Umbilical cord (tissue), 2 donors: ENCODE data around the gene SNCA. TPM values are rescaled to one million over a fixed set of nuclear protein-coding genes. Genes with fewer than 3 reads are reported as not detected.

Experiments used
- DNase-seq: peaks from one replicate; pipeline ENCODE4 v3.0.0-alpha.2; 2015; ENCODE audit warnings: low spot score
- total RNA-seq: library from RNA; depleted of rRNA; stranded (reverse); fragments of >200 nt; gene quantifications from one replicate; pipeline ENCODE4 v1.2.3, GENCODE V29; 2014; ENCODE audit warnings: low replicate concordance; ENCODE audit not compliant: insufficient read depth

SNCA gene
- total RNA-seq, 1 donor from 2014 or later, result 86.4 TPM

DNA sequence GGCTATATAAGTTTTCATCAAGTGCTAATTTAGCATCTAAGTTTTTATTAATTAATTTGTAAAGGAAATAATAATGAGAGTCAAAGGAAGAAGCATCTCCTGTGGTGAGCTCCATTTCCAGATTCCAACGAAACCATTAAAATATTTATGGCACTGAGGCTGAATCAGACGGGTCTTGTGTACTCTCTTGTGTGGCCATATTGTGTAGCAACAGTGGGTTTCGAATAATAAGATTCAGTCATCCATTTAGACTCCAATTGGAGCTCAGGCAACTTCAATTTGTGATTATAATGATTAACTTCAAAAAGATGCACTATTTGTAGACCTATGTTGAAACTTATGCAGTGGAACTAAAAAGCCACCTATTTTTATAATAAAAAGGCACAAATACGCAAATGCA is 82.4 kb downstream of the SNCA start:
- no peak for DNase-seq

DNA sequence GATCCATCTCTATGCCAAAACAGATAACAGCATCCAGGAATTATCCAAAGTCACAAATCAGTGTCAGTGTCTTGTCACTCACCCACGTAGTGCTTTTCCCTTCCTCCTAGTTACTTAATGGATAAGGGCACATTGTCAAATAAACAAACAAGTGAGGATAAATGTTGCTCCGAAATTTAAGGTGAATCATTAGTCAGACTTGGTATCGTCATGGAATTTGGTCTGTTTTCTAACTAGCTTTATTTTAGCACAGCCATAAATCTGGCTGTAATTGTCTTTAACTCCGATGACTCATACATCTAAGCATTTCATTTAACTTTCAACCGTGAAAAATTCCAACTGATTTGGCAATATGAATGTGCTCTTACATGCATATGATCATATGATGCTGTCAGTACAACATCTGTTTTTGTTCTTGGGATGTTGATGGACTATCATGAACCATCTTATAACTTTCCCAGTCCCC is 83.3 kb downstream of the SNCA start:
- DNase-seq, result peak; percentile 87

DNA sequence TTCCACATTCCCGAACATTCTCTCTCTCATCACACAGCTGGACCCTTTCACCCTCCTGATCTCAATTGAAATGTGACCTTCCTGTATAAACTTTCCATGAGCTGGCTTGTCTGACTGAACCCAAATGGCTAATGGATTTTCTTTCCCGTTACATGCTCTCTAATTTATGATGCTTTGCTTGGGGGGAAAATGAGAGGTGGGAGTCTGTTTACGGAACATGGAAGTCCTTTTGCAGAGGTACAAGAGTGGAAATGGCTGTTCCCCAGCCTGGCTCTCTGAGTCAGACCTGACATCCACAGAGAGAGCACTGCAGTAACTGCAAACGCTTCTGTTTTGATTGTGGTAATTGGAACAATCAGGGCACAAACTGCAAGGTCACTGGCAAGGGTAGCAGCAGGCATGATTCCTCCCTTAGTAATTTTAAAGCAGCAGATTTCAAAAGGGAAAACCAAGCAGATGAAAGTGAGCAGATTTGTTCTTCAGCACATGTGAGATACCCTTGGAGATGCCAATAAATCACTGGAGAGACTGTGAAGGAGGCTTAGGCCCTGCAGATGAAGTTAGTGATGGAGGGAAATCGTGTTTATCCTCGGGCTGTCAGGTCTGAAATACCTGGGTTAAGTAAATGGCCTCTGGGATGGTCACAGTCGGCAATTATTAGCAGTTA is 83.9 kb downstream of the SNCA start:
- DNase-seq, result peak; percentile 78

DNA sequence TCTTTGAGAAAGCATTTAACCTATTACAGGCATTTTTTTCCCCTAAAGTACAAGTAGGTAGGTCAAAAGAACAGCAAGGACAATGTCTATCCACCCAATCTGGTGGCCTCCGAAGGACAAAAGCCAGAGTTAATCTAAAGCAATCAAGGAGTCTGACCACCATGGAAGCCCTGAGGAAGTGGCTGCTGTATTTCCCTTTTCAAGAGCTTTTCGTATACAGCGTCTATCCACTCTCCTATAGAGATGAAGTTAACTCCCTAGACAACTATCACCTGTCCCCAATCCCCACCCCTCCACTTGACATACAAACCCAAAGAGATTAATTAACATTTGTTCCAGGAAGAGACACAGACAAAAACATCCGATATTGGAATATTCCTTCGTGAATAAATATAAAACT is 85.5 kb downstream of the SNCA start:
- DNase-seq, result no peak

DNA sequence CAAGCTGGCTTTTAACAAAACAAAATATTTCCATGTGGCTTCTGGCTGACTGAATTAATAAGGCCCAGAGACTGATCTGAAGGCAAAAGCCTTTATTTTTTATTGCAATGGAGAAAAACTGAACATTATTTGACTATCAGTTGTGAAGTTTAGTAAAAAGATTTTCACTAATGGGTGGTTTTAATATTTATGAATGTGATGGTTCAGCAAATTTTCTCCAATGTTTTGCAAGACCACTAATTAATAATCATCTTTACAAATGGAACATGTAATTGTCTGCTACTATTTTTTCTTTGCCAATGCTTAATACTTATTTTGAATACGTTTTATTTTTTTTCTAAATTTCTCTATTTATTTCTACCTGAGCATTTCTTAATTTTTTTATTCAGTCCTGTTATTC is 90.6 kb downstream of the SNCA start:
- no peak for DNase-seq

DNA sequence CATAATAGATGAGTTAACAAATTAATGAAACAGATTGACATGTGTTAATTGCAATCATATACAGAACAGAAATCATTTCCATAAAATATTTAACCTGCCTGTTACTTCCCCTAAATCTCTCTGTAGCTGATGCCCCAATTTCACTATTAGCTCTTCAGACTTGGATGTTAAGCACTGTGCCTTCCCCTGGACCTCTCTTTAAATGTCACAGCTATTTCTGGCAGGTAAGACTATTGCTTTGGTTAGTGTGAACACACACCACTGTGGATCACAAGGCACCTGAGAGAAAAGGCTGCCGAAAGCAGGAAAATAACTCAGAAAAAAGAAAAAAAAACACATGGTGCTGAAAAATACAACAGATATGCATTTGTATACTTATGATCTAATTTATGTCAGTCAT is 91.3 kb downstream of the SNCA start:
- DNase-seq, result no peak

DNA sequence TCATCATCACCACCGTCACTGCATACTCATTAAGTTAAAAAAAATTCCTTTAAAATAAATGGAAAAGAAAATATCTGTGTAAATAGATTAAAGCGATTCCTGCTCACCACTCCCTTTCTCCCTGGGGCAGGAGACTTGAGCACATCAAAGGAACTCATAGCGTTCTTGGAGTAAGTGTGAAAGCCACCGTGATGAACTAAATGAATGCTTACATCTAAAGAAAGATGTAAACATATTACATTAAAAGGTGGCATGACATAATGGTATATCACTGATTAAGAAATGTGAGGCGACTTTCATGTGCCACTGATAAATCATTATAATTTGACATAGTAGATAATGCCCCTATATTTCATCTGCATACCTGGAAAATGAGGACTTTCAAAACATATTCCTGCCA is 92.0 kb downstream of the SNCA start:
- no peak for DNase-seq

DNA sequence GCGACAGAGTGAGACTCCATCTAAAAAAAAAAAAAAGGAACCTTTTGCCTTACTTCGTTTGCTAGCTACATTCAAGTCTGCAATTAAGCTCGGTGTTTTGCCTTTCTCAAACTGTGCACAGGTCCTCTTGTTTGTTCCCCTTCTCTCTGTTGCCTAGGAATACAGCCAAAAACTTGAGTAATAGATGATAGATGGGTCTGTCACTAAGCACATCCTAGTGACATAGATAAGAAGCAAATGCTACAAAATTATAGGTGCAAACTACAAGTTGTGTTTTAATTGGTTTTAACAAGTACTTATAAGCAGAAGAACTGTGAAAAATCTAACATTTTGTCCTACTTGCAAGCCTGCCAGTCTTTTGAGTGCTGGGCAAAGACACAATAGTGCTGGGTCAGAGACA is 95.2 kb downstream of the SNCA start:
- no peak for DNase-seq

DNA sequence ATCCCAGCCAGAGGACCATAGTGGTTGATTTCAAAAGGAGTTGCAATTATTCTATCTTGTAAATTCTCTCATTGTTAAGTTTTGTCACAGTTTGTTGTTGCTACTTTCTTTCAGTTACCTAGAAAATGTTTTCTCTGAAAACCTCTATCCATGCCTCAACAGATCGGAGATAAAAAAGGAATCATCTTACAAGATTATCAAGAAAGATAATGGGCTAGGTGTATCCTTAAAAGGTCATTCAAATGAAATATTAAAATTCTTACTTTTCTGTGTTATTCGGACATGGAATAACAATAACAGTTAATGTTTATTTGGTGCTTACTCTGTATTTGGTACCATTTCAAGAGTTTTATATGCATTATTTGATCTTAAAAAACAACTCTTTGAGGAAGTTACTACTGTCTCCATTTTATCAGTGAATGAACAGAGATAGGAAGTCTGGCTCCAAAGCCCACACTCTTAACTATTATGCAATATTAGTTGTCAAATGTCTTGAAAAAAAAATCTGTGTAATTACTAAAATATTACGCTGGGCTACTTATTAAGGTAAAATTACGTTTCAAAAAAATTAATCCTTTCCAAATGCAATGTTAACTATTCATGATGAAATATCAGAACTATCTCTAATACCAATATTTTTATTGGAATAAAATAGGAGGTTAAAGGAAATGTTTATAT is 97.5 kb downstream of the SNCA start:
- DNase-seq, result no peak

DNA sequence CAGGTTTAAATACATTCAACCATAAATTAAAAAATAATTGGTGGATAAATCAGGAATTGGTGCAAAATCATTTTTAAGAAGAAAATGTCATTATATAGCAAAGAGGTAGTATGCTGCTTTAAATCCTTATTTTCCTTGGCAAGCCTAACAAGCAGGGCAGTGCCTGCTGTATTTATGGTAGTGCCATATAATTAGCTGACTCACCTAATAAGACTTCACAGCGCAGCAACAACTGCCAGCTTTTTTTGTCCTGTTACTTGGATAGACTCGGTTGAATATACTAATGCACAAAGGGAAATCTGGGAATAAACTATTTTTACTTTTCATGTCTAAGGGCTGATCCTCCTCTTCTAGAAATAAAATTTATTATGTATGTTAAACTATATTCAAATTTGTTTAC is 99.1 kb downstream of the SNCA start:
- DNase-seq, result no peak

DNA sequence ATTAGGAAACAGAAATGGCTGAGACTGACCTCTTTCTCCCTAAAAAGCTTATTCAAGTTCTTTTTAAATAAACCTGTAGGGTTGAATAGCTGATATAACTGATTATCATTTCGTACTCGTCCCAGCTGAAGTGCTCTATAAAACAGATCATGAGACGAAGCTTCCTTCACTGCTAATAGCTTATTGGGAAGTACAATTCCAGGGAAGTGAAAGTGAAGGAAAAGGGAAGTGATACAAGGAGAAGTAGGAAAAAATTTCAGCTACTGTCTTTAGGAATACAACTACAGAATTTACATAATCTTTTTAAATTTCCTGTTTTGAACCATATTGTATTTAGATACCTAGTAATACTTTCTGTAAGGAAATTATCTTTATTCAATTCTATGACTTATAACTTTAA is 103.0 kb downstream of the SNCA start:
- peak; percentile 10 for DNase-seq

DNA sequence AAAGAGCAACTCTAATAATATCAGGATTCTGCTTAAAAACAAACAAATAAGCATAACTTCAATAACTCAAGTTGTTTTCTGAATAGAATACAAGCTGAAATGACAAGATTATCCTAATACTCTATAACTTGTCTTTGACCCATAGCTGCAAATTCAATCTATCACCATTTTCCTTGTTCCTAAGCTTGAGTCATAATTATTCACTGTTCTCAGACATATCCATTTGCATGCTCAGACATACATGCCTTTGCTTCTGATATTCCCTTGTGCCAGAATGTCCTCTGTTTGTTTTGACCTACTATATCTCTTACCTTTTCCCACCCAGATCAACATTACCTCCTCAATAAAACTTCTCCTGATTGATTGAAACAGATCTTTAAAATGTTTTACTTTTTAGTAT is 109.7 kb downstream of the SNCA start:
- no peak for DNase-seq

DNA sequence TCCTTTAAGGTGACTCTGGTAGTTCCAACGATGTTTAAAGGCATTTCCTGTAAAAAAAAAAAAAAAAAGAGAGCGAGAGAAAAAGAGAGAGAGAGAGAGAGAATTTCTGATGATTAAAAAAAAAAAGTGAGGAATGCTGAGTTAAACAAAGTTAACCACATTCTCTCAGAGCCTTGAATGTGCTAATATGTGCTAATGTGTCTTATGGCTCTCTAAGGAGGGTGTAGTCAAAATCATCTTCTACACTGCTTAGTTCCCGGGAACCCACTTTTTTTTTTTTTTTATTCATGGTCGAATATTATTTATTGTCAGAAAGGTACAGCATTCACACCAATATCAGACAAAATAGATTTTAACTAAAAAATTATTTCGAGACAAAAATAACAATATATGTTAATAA is 111.7 kb downstream of the SNCA start:
- no peak for DNase-seq

DNA sequence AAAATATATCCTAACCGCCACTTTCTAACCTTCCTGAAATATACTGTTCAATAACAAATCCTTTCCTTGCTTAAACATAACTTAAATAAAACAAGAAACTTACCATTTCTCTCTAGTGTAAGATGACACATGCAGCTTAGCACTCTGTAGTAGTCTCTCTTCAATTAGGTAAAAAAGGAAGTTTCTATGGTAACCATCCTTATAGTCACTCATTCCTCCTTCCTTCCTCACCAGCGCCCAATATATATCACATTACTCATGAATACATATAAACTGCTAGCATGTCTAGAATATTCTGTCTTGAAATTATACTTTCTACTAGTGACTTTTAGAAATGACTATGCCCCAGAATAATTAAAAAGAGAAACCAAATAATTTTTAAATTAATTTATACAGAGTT is 112.2 kb downstream of the SNCA start:
- no peak for DNase-seq

DNA sequence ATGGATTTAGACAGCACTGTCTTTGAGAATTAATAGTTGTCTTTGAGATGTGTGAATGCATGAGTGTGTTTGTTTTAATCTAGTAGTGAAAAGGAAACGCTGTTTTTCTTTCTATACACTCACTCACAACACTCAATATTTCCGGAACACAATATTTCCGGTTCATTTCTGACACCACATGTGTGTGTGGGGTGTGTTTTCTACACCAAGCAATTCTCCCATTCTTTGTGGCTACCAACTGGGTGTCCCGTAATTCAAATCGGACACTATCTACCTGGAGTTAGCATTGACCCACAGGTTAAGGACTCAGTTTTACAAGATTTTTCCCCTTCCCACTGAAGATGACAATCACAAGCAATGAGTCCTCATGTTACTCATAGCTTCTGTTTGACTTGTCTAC is 113.9 kb downstream of the SNCA start:
- DNase-seq, result no peak

DNA sequence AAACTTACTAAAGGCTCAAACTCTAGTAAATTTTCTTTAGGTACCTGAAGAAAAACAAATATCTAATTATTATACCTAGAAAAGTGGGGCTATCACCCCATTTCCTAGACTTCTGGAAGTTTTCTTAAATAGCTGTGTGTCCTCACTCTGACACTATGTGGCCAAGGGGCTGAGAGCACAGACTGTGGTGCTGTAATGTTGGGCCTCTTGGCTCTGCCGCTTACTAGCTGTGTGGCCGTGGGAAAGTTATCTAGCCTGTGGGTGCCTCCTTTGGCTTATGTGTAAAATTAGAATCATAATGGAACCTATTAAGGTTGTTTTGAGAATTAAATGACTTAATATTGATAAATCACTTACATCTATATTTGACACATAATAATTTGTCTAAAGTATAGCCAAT is 114.4 kb downstream of the SNCA start:
- DNase-seq, result no peak

DNA sequence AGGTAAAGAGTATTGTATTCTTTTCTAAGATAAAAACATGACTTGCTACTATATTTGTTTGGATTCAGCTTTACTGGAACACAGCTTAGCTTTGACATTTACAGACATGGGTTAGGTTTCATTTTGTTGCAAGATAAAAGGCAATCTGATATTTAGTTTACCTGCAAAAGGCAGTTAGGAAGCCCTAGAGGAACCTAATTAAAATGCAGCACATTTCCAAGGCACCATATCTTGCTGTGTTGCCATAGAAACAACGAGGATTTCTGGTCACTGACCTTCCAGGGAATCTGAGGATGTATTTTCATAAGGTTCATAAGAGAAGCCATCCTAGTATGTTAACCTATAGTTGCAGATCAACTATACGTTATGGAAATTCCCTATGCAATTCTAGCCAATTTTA is 116.0 kb downstream of the SNCA start:
- no peak for DNase-seq

DNA sequence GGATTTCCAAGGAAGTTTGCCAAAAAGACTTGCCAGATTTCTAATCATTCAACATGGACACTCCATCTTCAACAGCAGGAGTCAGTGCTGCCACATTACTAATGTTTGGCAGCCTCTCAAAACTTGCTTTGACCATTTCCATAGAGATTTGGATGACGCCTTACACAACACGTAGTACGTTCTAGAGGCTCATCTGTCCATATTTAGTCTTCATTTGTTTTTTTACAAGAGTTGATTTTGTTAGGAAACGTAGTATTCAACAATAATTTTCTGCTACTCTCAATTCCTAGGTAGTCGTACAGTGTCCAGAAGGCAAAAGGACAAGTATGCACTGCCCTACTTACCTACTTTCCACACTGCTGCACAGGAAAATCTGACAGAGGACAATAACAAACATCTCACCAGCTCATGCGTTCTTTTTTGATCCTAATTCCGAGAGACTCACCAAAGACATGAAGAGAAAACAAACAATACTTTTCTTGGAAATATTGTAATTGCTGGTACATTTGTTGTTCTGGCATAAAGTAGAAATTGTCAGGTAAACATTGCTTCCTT is 117.3 kb downstream of the SNCA start:
- DNase-seq, result no peak

DNA sequence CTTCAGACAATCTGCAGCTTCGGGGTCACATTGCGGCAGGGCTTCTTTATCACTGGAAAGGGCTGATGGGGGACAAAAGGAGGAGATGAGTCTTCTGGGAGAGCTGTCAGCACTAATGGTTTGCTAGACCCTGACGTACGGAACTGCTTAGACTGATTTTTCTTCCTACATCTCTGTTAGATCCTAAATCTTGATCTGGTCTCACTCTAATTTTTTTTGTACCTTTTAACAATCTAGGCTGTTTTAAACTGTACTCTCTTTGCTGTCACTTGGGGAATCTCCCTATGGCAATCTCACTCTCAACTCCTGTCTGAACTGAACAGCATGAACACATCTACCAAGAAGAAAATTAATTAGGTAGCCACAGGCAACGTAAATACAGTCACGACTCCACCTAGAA is 120.1 kb downstream of the SNCA start:
- DNase-seq, result no peak

DNA sequence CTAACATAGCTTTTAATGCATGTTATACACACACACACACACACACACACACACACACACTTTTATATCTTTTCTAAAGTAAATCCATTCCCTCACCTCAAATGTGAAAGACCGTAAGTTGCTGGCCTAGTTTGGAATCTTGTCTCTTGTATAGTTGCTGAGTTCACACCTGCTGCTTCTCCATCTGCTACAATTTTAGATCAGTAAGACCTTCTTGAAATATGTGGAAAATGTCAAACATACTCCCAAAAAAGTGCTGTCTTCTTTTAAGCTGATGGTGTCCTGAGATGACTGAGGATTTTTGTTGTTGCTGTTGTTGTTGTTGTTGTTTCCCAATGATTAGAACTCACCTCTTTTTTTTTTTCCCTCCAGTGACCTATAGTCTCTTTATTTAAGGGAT is 121.3 kb downstream of the SNCA start:
- no peak for DNase-seq

DNA sequence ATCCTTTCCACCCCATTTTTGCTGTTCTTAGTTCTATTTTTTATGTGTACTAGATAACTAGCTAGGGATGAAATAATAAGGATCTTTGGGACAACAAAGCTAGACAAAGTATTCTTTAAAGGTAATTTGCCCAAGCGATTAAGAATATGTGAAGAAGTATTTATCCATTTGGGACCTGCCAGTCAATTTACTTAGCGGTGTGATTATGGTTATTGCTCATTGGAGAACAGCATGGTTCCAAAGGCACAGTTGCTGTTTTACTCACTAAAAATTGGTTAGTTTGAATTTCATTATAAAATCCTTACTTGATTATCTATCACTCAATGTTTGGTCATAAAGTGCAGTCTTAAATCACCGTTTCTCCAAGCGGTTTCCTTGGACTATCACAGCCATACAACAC is 124.1 kb downstream of the SNCA start:
- DNase-seq, result no peak

DNA sequence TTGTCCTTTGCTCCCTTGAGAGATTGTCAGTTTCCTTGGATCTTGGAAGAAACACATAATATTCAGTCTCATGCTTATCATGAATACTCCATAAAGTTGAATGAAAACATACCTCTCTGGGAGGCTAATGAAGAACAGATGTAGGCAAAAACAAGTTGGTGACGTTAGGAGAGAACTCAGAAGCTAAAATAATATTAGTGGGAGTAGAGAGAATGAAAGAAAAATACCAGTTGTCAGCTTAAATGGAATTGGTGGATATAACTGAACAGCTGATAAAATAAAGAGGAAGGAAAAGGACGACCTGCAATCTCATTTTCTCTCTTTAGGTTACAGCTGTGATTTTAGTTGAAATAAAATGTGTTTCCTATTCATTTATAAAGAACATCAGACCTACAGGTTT is 124.8 kb downstream of the SNCA start:
- peak; percentile 76 for DNase-seq

DNA sequence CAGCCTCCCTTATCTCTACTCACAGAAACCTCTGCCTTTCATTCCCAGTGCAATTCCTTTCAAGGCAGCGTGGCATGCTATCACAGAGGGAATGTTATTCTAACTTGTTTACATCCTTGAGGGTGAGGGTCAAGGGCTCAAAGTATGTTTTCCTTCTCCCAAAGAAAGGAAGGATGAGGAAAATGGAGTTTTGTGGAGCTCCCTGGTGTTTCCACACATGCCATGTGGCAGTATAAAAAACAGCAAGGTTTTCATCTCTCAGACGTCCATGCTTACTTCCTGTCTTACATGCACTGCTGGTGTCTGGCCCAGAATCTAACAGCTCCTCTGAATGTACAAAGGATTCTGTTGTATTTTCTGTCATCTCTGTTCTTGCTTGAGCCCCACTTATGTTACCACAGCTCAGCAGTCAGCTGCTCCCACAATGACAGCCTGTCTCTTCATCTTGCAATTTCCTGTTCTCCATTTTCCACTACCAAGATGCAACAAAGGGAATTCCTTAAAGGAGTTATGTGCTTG is 128.0 kb downstream of the SNCA start:
- peak; percentile 40 for DNase-seq
